Osteoblast (primary cell): ENCODE data around the gene CACNA1D. TPM values are rescaled to one million over a fixed set of nuclear protein-coding genes. Genes with fewer than 3 reads are reported as not detected.

Source experiments
- DNase-seq: peaks from one replicate; pipeline ENCODE4 v3.0.0; 2011; ENCODE audit warnings: low spot score, mixed read lengths; ENCODE audit not compliant: insufficient read length; ENCODE audit errors: missing footprints
- H2AFZ ChIP-seq: 2 replicates; pipeline ENCODE4 v1.6.0; 2011; ENCODE audit warnings: mild to moderate bottlenecking, low read length
- H3K27ac ChIP-seq: 2 replicates; pipeline ENCODE4 v1.5.1; 2011; ENCODE audit warnings: mild to moderate bottlenecking, low read depth, low read length, moderate library complexity
- H3K27me3 ChIP-seq: 2 replicates; pipeline ENCODE4 v1.6.0; 2012; ENCODE audit warnings: mild to moderate bottlenecking, control low read depth, inconsistent platforms, low read length, moderate library complexity; ENCODE audit not compliant: insufficient read depth
- H3K36me3 ChIP-seq: 2 replicates; pipeline ENCODE4 v1.5.1; 2011; ENCODE audit warnings: mild to moderate bottlenecking, low read length, control low read depth, moderate library complexity; ENCODE audit not compliant: insufficient read depth
- H3K4me1 ChIP-seq: 2 replicates; pipeline ENCODE4 v1.5.1; 2011; ENCODE audit warnings: mild to moderate bottlenecking, low read length, control low read depth, moderate library complexity; ENCODE audit not compliant: insufficient read depth
- H3K4me2 ChIP-seq: 2 replicates; pipeline ENCODE4 v1.6.0; 2011; ENCODE audit warnings: mild to moderate bottlenecking, low read length; ENCODE audit not compliant: insufficient read depth
- H3K4me3 ChIP-seq: fragments of 200-600 bp; sonication (generic); 3 replicates; pipeline ENCODE4 v1.5.1; 2012; ENCODE audit warnings: mild to moderate bottlenecking, low read length, inconsistent platforms; ENCODE audit not compliant: insufficient read depth
- H3K79me2 ChIP-seq: 2 replicates; pipeline ENCODE4 v1.6.0; 2012; ENCODE audit warnings: mild to moderate bottlenecking, low read length, control low read depth, inconsistent platforms; ENCODE audit not compliant: insufficient read depth
- H3K9me3 ChIP-seq: 2 replicates; pipeline ENCODE4 v1.5.1; 2011; ENCODE audit warnings: low read depth, low read length, control low read depth
- H4K20me1 ChIP-seq: 2 replicates; pipeline ENCODE4 v1.6.0; 2012; ENCODE audit warnings: mild to moderate bottlenecking, low read length, control low read depth; ENCODE audit not compliant: insufficient read depth
- CTCF ChIP-seq: IDR thresholded peaks from 2 replicates; pipeline ENCODE4 v1.5.1; 2011; ENCODE audit warnings: mild to moderate bottlenecking, low read depth, low read length, moderate library complexity; ENCODE audit errors: extremely low read depth
- total RNA-seq: library from RNA; depleted of rRNA; stranded (reverse); fragments of >200 nt; gene quantifications from 2 replicates; pipeline ENCODE4 v1.2.3, GENCODE V29; 2012

CACNA1D gene
- total RNA-seq, 1 donor, result under 0.01 TPM

- no peaks in the 10 kb centered on the region for H3K79me2 ChIP-seq
- H3K4me3 ChIP-seq, result no peak overlapping the region
- H3K36me3 ChIP-seq, result no peaks in the 10 kb centered on the region
- no peaks in the 10 kb centered on the region for H3K9me3 ChIP-seq
- H2AFZ ChIP-seq, result no peak overlapping the region
- H3K27ac ChIP-seq, result no peak overlapping the region
- H4K20me1 ChIP-seq, result no peaks in the 10 kb centered on the region
- TF ChIP-seq CTCF, result no peak
- no peaks in the 10 kb centered on the region for H3K4me1 ChIP-seq
- no peak for DNase-seq
- no peaks in the 10 kb centered on the region for H3K27me3 ChIP-seq
- H3K4me2 ChIP-seq, result no peak overlapping the region
Observed at GRCh38 chr3:53643757-53644156, 149.3 kb downstream of the CACNA1D start.

GRCh38 chr3:53645754-53646153 lies 151.3 kb downstream of the CACNA1D start:
- no peak overlapping the region for H3K27ac ChIP-seq
- no peaks in the 10 kb centered on the region for H4K20me1 ChIP-seq
- no peaks in the 10 kb centered on the region for H3K79me2 ChIP-seq
- no peaks in the 10 kb centered on the region for H3K4me1 ChIP-seq
- no peak overlapping the region for H3K4me3 ChIP-seq
- no peak overlapping the region for H3K4me2 ChIP-seq
- no peak for TF ChIP-seq CTCF
- no peaks in the 10 kb centered on the region for H3K27me3 ChIP-seq
- H3K9me3 ChIP-seq, result no peaks in the 10 kb centered on the region
- H2AFZ ChIP-seq, result no peak overlapping the region
- DNase-seq, result no peak
- no peaks in the 10 kb centered on the region for H3K36me3 ChIP-seq

- no peak for TF ChIP-seq CTCF
- Histone ChIP-seq H3K4me1 (no peaks in the 10 kb centered on the region), H3K9me3 (no peaks in the 10 kb centered on the region), H3K36me3 (no peaks in the 10 kb centered on the region), H3K4me2 (no peak overlapping the region), H3K79me2 (no peaks in the 10 kb centered on the region), H4K20me1 (no peaks in the 10 kb centered on the region), H3K27ac (no peak overlapping the region), H3K27me3 (no peaks in the 10 kb centered on the region), H3K4me3 (no peak overlapping the region), H2AFZ (no peak overlapping the region)
- no peak for DNase-seq
Observed at GRCh38 chr3:53646723-53647122, 152.3 kb downstream of the CACNA1D start.

GRCh38 chr3:53649816-53650215 lies 155.4 kb downstream of the CACNA1D start:
- H3K36me3 ChIP-seq, result no peaks in the 10 kb centered on the region
- no peak overlapping the region for H2AFZ ChIP-seq

More at GRCh38 chr3:53649816-53650215, 155.4 kb downstream of the CACNA1D start:
- Histone ChIP-seq H3K27me3 (no peaks in the 10 kb centered on the region), H3K27ac (no peak overlapping the region), H3K9me3 (no peaks in the 10 kb centered on the region), H3K4me1 (no peaks in the 10 kb centered on the region), H3K4me3 (no peak overlapping the region), H3K79me2 (no peaks in the 10 kb centered on the region), H4K20me1 (no peaks in the 10 kb centered on the region), H3K4me2 (no peak overlapping the region)
- no peak for DNase-seq
- TF ChIP-seq CTCF, result no peak
